GM18502 (cell line): ENCODE data around the gene TRMT61A.

Experiments used
- ATAC-seq: cut with Tn5 transposase; IDR thresholded peaks from one replicate; pipeline ENCODE4 v1.9.1; 2021; ENCODE audit warnings: mild to moderate bottlenecking; ENCODE audit not compliant: unreplicated experiment, poor library complexity

Gene TRMT61A

DNA sequence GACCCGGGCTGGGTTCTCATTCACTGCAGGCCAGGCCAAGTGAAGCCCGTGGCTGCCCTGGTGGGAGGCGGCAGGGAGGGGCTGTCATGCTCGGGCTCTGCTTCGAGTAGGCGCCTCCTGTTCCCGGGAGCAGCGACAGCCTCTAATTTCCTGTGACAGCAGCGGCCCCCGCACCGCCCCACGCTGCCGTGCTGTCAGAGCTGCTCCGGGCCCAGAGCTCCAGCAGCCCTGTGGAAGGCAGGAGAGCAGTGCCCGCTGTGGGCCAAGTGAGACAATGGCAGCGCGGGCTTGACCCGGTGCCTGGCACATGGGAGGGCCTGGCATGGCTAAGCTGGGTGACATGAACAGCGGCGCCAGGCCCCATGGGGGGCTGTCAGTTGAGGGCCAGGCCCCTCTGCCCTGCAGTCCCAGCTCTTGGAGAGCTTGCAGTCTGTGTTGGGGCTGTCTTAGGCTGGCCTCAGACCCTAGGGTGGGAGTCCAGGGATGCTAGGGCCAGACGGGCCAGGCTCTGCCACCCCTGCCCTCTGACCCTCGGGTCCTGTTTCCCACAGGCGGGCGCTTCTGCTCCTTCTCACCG lies 5.1 kb downstream of the TRMT61A start:
- ATAC-seq: no peak

DNA sequence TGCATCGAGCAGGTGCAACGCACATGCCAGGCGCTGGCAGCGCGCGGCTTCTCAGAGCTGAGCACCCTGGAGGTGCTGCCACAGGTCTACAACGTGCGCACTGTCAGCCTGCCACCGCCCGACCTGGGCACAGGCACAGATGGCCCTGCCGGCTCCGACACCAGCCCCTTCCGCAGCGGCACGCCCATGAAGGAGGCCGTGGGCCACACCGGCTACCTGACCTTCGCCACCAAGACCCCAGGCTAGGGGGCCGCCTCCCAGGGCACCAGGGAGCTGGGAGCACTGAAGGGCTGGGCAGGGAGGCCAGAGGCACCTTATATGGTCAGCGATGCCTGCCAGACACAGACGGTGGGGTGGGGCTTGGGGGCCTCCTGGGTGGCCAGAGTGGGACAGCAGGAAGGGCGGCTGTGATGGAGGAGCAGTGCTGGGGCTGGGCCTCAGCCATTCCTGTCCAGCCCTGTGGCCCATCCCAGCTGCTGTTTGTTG lies 5.6 kb downstream of the TRMT61A start:
- ATAC-seq: no peak

DNA sequence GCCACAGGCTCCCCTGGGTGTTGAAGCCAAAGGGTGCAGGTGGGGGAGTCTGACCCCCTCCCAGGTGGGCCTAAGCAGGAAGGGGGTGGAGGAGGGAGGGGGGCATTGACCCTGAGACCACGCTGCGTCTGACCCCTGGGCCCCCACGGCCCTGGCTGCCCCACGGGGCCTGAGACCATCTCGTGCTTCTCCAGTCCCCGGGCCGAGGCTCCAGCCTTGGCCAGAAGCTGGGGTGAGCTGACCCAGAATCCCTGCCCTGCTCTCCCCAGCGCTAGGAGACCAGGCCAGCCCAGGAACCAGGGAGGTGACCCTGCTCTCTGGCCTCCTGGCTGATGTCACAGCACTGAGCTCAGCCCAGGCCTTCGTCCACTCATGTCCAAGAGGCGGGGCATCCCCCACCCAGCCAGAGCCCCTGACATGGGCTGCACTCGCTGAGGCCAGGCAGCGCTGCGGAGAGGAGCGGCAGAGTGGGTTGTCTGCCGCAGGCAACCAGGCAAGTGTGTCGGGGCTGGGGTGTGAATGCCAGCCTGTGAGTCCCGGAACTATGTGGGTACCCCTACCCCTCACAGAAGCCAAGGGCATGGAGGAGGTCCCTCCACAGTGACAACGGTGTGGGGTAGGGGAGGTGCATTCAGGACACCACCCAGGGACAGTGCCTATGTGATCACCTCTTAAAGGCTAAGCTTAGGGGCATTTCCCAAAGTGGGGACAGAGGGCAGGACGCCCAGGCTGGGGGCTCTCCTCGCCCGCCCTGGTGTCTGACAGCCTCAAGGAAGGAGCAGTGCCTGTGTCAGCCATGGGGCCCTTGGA lies 6.3 kb downstream of the TRMT61A start:
- ATAC-seq: no peak

DNA sequence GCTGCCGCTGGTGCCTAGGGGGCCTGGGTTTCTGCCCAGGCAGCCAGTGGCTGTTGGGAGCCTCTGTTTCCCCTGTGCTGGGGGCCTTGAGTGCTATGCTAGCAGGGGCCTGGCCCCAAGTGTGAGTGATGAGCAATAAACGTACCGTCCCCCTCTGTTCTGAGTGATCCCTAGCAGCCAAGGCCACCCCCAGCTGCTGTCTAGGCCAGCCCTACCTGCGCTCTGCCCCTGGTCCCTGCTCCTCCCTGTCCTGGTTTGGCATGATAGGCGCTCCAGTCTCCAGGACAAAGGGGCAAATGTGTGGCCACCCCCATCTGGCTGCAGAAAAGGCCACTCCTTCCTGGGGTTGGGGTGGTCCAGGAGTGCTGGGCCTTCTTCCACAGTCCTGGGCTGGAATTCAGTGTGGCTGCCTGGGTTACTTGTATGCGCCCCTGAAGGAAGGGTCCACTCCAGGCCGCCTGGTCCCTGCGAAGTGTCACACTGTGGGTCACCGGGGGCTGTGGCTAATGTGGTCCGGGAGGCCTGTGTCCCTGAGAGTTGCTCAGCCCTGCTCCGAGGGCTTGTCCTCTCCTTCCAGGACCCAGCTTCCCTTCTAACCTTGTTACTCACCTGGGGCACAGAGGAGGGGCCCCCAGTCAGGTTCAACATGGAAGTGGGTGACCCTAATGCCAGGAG lies 7.0 kb downstream of the TRMT61A start:
- ATAC-seq: no peak

DNA sequence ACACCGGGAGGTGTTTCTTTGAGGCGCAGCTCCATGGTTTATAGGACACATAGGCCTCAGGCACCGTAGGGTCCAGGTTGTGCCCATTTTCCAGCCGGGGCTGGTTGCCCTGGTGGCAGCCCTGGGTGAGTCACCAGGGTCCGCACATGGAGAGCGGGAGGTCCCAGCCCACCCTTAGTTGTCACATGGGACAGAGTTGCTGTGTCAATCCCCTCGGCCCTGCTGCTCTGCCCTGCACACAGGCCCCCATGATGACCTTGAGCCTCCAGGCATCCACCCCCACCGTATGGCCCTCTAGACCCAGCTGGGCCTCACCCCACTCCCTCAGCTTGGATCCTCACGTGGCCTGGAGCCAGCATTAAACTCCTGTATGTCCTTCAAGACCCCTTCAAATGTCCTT lies 7.7 kb downstream of the TRMT61A start:
- ATAC-seq: no peak

GRCh38 chr14:103537175-103537990 lies 8.4 kb downstream of the TRMT61A start:
- no peak for ATAC-seq

DNA sequence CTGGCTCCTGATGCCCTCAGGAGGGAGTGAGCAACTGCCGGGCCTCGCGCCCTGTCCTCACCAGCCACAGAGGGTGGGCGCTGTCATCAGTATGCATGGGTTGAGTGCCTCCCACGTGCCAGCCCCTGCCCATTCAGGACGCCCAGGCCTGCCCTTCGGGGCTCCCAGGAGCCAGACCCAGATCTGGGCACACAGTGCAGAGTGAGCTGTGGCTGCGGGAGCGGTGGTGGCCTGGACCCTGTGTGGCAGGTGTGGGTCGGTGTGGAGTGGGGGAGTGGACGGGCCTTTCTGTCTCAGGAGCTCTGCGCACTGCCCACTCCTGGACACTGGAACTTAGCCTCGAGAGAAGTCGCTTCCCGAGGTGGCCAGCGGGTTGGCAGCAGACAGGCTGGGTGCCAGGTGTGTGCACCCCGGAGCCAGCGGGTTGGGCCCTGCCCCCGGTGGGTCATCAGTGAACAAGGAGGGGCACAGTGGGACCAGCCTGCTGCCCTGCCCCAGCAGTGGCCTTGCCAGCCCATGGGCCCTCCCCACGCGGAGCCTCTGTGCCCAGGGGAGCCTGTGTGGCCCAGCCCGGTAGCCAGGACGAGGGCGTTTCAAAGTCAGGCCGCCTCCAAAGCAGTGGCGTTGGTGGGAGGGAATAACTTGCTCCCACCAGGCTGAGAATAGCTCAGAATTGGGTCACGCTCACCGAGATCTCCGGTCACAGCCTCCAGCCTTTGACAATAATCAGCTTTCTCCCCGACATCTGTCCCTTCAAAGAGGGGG lies 9.5 kb downstream of the TRMT61A start:
- ATAC-seq: no peak

GRCh38 chr14:103539056-103539825 lies 10.2 kb downstream of the TRMT61A start:
- no peak for ATAC-seq

- no peak for ATAC-seq
Measured at GRCh38 chr14:103540821-103541708, 12.1 kb downstream of the TRMT61A start.

DNA sequence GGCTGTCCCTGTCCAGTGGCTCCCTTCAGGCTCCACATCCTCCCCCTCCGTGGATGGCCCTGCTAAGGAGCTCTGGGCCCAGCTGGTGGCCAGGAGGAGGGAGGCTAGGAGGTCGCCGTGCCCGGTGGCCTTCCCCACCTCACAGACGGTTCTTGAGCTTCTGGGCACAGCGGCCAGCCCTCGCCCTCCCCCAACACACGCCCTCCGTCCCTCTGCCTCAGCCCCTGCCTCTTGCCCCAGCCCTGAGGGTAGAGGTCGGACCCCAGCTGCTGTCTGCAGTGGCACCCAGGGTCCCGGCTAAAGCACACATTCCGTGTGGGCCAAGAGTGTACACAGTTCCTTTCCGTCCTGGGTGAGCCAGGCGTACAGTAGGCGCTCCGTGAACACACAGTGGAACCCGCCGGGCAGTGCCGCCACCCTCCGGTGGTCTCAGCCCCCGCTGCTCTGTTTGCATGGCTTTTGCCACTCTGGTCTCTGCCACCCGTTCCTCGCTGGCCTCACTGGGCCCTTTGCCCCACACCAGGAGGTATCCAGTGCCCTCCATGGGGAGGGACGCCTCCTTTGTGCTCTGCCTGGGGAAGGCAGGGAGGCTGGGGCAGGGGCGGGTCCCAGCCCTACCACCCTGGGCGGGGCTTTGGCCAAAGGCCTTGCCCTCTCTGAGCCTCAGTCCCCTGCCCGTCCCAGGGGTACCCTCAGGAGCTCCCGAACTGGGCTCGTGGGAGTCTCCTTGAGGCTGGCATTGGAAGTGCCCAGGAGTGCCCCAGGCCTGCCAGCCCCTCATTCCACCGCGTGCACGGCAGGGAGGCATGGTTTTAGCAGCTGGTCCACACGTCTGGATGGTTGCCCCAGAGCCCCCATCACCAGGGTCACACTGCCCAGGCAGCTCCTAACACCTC lies 13.0 kb downstream of the TRMT61A start:
- ATAC-seq: no peak

DNA sequence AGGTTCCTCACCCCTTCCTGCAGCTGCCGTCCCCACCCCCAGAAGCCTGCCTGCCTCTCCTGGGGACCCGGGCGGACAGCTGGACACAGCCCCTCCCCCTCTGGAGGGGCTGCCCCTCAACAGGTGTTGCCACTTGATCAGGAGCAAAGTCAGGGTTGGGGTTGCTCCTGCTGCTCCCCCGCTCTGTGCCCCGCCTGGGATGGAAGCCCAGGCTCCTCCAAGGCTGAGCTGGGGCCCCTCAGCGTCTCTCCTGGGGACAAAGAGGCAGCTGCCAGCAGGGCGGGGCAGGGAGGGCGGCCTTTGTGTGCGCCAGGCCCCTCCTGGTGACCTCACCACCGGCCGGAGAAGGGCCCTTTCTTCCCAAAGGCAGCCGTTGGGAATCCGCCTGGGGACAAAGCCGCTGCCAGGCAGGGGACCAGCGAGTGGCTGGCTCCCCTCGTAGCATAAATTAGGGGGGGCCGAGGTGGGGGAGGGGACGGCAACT lies 13.7 kb downstream of the TRMT61A start:
- no peak for ATAC-seq

- ATAC-seq: no peak
Measured at GRCh38 chr14:103543140-103543539, 14.1 kb downstream of the TRMT61A start.

GRCh38 chr14:103543721-103544387 lies 14.9 kb downstream of the TRMT61A start:
- no peak for ATAC-seq

DNA sequence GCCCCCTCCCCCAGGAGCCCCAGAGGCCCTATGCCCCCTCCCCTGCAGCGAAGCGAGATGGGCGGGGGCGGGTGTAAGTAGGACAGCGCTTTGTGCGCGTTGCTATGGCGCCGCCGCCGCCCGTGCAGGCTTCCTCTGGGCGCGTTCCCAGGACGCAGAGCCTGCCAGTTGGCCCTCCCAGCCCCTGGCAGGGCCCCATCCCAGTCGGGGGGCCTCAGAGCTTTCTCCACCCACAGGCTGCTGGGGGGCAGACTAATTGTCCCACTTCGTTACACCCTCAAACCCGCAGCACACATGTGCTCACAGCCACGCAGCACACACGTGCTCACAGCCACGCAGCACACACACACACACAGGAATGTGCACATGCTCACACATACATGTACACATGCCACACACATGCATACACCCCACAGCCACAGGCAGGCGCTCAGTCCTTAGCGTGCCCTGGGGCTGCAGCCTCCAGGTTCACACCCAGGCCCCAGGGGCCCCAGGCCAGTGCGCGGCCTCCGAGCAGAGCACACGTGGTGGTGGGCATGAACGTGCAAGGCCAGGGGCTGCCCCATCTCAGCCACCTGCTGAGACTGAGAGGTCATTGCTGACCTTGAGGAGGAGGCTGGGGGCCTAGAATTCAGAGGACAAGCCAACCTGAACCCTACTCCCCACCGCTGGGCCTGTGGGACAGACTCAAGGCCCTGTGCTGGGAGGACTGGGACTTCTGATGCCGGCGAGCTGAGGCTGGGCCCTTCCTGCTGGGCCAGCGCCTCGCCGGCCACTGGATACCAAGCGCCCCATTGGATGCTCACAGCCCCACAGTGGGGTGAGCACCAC lies 15.6 kb downstream of the TRMT61A start:
- ATAC-seq: no peak

GRCh38 chr14:103545219-103545914 lies 16.4 kb downstream of the TRMT61A start:
- ATAC-seq: no peak
